A549 (cell line): ENCODE results near the gene ECHDC1.

Experiments used
- BHLHE40 ChIP-seq: IDR thresholded peaks from 2 replicates; pipeline ENCODE4 v1.6.1; 2012; ENCODE audit warnings: low read depth, low read length, inconsistent platforms
- ESRRA ChIP-seq: fragments of 150-350 bp; IDR thresholded peaks from 2 replicates; pipeline ENCODE4 v1.6.1; 2014; ENCODE audit warnings: mild to moderate bottlenecking, low read length, borderline replicate concordance
- GATA3 ChIP-seq: IDR thresholded peaks from 2 replicates; pipeline ENCODE4 v1.6.1; 2012; ENCODE audit warnings: borderline replicate concordance
- HDAC2 ChIP-seq: fragments of 200-600 bp; sonication (generic); IDR thresholded peaks from 2 replicates; pipeline ENCODE4 v1.6.1; 2016
- HEYL ChIP-seq: fragments of 250-450 bp; sonication (Bioruptor Pico); IDR thresholded peaks from 2 replicates; pipeline ENCODE4 v1.8.0; 2021; ENCODE audit warnings: mild to moderate bottlenecking, moderate library complexity
- JUN ChIP-seq, 2 experiments: fragments of >200 bp; sonication (Bioruptor Twin); formaldehyde crosslinking; IDR thresholded peaks; 2 replicates in 1 of 2; 3 replicates in 1 of 2; pipeline ENCODE4 v1.6.1; 2016 to 2017
- PHF8 ChIP-seq: fragments of 200-600 bp; sonication (generic); IDR thresholded peaks from 2 replicates; pipeline ENCODE4 v1.6.1; 2016; ENCODE audit warnings: low read depth, mild to moderate bottlenecking, antibody characterized with exemption, moderate library complexity, borderline replicate concordance
- TF ChIP-seq, protein P1 (sequence below): fragments of >200 bp; sonication (Bioruptor Twin); formaldehyde crosslinking; IDR thresholded peaks from 3 replicates; pipeline ENCODE4 v1.5.1; 2016
- TF ChIP-seq, protein P2 (sequence below): IDR thresholded peaks from 2 replicates; pipeline ENCODE4 v1.6.1; 2012

DNA sequence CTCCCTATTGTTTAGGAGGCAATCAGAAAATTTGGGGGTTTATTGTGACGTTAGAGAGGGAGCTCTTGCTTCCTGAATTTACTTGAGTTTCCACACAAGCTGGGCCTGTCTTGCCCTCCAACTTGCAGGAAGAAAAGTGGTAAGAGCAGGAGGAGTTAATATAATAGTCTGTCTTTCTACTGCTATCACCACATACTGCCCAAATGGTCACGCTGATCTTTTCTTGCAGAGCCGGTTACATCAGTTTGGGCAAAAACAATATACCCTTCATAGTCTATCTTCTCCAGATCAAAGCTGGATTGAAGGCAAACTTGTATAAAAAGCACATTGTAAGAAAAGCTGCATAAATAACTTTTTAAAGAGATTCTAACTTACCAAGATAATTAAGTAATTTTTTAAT, 46.3 kb upstream of the ECHDC1 start:
- TF ChIP-seq HDAC2 (no peak), PHF8 (no peak), GATA3 (no peak), HEYL (CRISPR knock-in tag) (no peak), ESRRA (no peak), BHLHE40 (no peak), JUN (IDR thresholded peaks at IDR 0.05) (no peak)
- TF ChIP-seq, protein P1, sequence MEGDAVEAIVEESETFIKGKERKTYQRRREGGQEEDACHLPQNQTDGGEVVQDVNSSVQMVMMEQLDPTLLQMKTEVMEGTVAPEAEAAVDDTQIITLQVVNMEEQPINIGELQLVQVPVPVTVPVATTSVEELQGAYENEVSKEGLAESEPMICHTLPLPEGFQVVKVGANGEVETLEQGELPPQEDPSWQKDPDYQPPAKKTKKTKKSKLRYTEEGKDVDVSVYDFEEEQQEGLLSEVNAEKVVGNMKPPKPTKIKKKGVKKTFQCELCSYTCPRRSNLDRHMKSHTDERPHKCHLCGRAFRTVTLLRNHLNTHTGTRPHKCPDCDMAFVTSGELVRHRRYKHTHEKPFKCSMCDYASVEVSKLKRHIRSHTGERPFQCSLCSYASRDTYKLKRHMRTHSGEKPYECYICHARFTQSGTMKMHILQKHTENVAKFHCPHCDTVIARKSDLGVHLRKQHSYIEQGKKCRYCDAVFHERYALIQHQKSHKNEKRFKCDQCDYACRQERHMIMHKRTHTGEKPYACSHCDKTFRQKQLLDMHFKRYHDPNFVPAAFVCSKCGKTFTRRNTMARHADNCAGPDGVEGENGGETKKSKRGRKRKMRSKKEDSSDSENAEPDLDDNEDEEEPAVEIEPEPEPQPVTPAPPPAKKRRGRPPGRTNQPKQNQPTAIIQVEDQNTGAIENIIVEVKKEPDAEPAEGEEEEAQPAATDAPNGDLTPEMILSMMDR: no peak
- TF ChIP-seq, protein P2, sequence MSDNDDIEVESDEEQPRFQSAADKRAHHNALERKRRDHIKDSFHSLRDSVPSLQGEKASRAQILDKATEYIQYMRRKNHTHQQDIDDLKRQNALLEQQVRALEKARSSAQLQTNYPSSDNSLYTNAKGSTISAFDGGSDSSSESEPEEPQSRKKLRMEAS: no peak
